Activated CD4-positive, alpha-beta T cell treated with anti-CD3 and anti-CD28 coated beads, Interleukin-2, Interleukin-4, amounts not matched to agents 100 ng/mL and 50 ng/mL, durations not matched to agents 16 hours and 8 hours (primary cell): ENCODE data around the gene AUH.

Experiments used
- DNase-seq: peaks from one replicate; pipeline ENCODE4 v3.0.0-alpha.2; 2020; ENCODE audit warnings: low spot score

Gene AUH

GRCh38 chr9:91188719-91189590 lies 172.8 kb downstream of the AUH start:
- no peak for DNase-seq

DNA sequence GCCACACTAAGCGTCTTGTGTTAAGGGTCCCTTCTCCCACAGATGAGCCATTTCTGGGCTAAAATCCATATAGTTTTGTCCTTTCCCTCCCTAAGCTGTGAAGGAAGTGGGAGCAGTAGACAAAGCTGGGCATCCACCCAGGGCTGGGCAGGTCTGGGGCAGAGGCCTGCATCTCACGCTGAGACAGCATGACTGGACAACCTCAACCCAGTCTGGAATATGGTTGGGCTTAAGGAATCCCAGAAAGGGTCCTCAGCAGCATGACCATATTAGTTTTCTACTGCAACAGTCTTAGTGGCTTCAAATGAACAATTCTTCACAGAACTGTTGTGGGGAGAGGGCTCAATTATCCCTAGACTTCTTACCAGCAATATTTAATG lies 173.8 kb downstream of the AUH start:
- DNase-seq = no peak

DNA sequence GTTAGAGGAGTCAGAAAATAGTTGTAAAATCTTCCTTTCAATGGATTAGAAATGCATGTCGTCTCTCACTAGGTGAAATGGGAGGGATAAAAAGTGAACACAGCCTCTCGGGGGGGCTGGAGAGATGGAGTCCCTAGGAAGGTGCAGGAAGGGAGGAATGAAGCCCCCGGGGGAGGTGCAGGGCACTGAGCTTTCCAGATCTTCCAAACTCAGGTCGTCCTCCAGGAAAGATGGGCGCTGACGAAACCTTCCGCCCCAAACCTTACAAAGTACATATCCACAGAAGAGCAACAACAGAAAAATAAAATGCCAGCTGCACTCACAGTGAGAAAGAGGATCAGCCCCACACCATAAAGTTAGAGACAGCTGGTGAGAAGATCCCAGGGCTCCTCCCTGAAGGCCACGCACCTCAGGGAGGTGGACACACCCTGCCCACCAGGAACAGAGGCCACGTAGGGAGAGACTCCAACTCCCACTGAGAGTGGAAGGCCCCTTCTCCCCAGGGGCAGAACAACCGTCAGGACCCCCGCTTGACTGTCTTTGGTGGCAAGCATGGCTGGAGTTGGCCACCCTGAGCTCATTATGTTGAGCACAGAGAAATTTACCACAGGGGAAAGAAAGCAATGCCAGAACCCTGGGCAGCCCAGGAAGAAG lies 174.3 kb downstream of the AUH start:
- DNase-seq = no peak

GRCh38 chr9:91186632-91187108 lies 175.0 kb downstream of the AUH start:
- DNase-seq = no peak

DNA sequence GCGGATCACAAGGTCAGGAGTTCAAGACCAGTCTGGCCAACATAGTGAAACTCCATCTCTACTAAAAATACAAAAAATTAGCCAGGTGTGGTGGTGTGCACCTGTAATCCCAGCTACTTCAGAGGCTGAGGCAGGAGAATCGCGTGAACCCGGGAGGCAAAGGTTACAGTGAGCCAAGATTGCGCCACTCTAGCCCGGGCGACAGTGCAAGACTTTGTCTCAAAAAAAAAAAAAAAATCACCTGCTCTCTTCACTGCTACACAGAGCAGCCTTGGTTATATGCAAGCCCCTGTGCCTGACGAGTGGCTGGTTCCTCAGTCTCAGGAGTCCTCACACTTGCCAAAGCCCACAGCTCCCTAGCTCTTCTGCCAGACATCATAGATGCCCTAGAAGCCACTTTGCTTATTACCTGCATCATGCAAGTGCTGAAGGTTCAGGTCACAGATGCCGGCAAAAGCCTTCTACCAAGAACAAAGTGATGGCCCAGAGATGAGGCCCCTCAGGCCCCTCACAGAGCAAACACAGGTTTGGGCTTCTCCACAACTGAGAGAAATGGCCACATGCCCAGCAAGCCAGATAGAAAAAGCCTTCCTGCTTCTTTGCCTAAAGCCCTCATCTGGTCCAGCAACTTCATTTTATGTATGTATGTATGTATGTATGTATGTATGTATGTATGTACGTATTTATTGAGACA lies 176.4 kb downstream of the AUH start:
- no peak for DNase-seq

DNA sequence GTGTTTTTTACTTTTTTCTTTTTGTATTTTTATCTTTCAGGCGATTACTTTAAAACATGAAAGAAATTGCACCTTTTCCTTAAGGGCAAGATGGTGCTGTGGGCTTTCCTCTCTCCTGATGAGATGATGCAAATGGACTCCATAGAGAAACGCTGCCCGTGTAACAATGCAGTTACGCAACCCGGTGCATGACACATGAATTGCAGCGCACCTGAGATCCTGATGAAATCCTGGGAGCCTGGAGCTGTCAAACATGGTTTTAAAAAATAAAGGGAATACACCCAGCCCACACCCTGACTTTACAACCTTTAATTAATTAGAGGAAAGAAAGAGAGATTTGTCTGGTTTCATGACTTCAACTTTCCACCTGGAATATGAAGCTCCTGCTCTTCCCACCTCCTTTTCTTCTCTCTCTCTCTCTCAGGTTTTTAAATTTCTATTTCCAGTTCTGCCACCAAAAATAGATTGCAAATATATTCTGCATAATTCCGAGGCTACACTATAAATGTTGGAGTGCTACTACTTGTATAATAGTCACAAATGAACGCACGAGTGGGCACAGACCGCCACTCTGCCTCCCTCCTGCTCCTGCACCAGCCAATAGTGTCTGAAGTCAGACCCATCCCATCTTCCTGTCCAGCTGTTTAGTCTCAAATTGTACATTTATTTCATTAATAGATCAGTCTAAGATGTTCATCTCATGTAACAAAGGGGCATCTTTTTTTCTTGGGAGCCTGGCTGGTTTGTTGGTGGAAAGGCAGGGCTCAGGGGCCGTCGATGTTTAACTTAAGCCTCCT lies 179.1 kb downstream of the AUH start:
- DNase-seq = no peak

DNA sequence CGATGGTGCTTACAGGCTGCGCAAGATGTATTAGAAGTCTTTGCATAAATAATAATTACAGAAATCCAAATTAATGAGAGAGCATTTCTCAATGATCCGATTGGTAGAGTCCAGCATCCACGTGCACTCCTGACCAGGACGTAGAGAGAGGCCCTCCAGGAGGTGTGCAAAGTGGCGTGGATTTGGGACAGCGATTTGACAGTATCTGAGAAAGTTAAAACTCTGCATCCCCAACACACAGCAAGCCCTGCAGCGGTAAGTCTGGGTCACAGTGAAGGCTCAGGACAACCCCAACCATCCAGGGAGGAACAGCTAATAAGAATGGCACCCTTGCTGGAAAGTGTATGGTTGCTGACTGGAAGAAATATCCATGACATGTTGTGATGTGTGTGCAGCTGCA lies 180.2 kb downstream of the AUH start:
- no peak for DNase-seq

DNA sequence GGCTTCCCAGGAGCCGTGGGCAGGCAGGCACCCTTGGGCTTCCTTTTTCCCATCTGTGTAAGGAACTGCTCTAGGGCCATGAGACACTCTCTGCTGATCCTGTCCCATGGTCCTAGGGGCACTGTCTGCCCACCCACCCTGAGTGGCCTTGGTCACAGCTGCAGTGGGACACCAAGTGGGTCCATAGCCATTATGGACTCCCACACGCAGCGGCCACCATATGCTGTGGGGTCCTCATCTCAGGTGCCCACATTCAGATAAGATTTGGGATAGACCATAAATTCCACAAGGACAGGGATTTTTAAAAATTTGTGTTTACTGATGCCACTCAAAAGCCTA lies 180.8 kb downstream of the AUH start:
- no peak for DNase-seq

GRCh38 chr9:91180240-91180929 lies 181.3 kb downstream of the AUH start:
- no peak for DNase-seq

GRCh38 chr9:91179237-91180138 lies 182.2 kb downstream of the AUH start:
- no peak for DNase-seq

DNA sequence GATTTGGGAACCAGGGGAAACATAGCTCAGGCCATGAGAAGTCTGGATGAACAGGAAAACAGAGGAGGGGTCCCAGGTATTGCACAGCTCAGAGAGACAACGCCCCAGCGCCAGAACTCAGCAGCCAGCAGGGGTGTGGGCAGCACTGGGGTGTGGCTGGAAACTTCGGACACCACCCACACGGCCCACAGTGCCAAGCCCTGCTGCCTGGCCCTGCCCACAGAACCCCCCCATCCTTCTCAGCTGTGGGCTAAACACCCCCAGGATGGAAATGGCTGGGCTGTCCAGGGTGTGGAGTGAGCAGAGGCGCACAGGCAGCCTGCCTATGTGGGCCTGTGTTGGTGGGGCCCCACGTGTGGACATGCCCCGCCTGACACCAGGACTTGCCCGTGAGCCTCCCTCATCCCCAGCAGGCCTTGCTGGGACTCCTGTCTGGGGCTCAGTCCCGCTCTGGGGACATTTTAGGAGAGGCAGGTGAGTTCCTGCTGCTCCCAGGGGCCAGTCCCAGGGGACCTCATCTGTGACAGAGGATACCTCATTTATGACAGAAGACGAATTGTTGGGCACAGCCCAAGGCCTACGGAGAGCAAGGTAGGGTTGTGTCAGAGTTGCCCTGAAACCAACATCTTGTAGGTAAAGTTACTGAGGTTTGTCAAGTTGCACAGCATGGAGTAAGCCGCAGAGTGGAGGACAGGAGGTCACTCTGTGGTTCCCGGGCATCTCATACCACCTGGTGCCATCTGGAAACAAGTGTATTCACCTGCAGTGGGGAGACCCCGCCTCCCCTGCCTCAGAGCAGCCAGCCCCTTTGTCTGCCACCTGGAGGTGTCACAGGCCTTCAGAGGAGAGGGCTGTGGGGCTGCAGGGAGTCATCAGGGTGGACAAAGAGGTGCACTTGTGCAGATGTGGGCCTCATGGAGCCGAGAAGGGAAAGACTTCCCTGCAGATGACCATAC lies 183.2 kb downstream of the AUH start:
- no peak for DNase-seq

DNA sequence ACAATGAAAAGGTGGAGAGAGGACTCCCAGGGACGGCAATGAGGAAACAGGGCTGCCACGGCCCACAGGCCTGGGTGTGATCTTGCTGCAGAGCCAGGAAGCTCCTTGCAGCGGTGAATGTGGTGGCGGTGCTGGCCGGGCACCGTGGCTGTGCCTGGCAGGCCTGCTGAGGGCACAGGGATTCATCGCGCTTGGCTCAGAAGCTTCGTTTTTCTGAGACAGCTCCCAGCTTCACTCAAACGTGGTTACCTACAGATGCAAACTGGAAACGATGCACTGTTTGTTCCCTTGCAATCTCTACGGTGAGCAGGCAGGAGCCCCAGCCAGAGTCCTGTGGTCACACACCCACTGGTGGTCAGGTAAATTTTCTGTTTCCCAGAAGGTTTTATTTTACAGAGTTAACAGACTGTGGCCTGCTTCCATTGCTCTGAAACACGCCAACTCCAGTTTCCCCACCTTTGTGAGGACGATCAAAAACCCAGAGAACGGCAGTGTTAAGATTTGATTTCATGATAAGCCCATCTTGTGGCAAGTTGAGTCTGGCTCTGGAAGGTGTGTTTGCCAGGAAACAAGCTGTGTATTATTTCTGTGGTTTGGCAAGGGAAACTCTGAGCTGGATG lies 183.9 kb downstream of the AUH start:
- DNase-seq = peak; percentile 58

DNA sequence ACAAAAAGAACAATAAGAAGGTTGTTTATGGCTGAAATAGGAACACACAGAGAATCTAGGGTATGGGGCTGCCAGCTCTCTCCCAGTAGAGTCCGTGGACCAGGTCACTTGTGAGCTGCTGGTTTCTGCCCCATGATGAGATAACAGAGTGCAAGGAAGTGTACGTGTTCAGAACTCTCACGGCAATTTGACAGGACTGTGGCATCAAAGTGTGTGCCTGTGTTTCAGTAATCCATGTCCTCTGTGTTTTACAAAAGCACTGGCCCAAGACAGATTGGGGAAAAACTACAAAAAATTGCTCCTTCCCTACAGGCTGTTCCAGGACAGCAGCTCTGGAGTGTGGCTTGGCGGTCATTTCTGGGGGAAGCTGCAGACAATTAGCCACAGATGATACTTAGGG lies 184.6 kb downstream of the AUH start:
- DNase-seq = no peak

DNA sequence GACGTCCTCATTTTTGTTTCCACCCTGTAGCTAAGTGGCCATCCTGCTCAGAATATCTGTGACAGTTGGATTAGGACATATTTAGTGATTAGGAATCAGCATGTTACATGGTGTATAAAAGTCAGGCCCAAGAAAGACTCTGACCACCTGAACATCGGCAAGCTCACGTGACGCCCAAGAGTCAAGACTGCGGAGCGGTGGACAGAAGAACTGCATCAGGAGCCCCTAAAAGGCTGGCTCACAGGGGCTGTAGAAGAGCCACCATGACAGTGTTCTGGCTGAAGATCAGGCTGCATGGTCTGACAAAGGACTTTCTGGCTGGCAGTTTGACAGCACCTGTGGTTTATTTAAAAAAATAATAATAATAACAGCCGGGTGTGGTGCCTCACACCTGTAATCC lies 185.3 kb downstream of the AUH start:
- DNase-seq = no peak

- no peak for DNase-seq
These were observed 186.9 kb downstream of the AUH start for GRCh38 chr9:91174772-91175171.

GRCh38 chr9:91172329-91172728 lies 189.4 kb downstream of the AUH start:
- DNase-seq = no peak

- no peak for DNase-seq
These were observed 190.8 kb downstream of the AUH start for GRCh38 chr9:91170951-91171350.

DNA sequence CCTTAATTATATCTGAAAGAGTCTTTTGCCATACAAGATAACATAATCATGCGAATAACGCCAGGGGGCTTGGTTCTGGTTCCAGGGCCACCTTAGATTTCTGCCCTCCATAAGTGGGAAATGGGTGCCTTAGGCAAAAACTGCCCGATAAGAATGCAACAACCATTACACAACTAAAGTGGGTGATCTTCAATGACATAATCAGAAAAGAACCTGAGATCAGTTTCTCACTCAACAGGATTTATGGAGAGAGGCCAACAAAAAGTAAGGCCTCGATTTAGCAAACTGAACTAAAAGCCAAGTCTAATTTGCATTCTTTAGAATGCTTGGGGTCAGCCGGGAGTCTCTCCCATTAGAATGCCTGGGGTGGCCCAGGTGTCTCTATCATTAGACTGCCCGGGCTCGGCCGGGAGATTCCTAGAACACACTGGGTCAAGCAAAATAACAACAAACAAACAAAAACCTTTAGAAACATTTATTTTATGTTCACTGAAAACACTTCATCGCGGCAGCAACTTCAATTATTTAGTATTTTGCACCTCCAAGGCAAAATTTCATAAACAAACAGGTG lies 194.8 kb downstream of the AUH start:
- no peak for DNase-seq
